Omental fat pad (tissue), 4 donors: ENCODE results near the gene SAMD13. TPM values are rescaled to one million over a fixed set of nuclear protein-coding genes. Genes with fewer than 3 reads are reported as not detected.

Experiments
- ATAC-seq: fragments of 150-250 bp; one replicate; pipeline ENCODE4 v1.9.1; 2016; ENCODE audit warnings: mild to moderate bottlenecking, moderate library complexity; ENCODE audit not compliant: low FRiP score
- DNase-seq: peaks from one replicate; pipeline ENCODE4 v3.0.0-alpha.2; 2019; ENCODE audit warnings: low spot score
- CTCF ChIP-seq, 3 donors: fragments of 450-650 bp; IDR thresholded peaks; one replicate each; pipeline ENCODE4 v1.5.1; 2016 to 2017; ENCODE audit warnings: antibody characterized with exemption in 3 of 3, mild to moderate bottlenecking in 3 of 3, moderate library complexity in 2 of 3
- total RNA-seq, 4 donors: library from RNA; depleted of rRNA; stranded (reverse); fragments of >200 nt; gene quantifications; one replicate each; pipeline ENCODE4 v1.1.0, GENCODE V29; 2016

SAMD13 gene
- total RNA-seq, 4 donors from 2014 or later, result 0.63 to 1.3 (median 0.72) TPM; not detected in 1

DNA sequence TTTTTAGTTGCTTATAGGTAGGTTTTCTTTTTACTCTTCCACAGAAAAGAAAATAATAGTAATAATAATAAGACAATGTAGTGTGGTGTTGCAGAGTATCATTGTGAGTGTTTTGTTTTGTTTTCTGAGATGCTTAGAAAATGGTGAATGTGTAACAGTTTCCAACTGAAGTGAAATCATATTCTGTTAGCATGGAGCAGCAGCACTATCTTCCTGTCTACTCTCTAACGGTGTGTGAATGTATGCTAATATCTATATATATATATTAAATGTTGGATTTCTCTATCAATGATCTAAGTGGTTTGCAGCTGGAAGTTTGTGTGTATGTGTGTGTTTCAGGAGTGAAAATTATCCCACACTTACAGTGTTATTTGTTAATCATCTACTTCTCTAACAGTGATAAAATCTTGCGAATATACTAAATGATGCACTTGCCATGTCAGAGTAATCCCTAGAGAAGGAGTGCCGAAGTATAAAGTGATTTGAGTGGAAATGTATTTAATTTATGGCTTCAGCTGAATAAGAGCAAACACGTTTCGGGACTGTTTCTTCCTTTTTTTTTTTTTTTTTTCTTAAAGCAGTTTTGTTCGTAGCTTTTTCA, 377 bp downstream of the SAMD13 start:
- DNase-seq (no peak), ATAC-seq (no peak)
- TF ChIP-seq CTCF (IDR thresholded peaks at IDR 0.05), result no peak

DNA sequence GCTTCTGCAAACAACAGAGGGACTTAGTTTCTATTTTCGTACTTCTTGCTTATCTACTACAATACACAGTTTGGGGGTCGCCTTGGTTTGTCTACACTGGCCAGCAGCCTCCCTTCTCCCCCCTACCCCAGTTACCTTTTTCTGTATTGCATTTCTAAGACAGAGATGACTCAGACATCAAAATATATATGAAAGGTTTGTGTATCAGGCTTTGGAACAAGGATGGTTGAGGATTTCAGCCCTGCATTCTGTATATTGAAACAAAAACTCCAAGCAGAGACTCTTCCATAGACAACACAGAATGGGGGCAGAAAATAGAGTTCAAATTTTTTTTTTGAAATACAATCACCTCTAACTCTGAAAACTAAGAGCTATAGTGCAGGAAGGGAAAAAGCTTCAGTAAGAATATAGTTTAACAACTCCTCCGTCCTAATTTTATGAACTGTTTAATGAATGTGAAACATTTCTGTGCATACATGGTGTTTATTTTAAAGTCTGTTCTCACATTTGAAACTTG, 1.9 kb downstream of the SAMD13 start:
- DNase-seq (no peak), ATAC-seq (no peak)
- TF ChIP-seq CTCF (IDR thresholded peaks at IDR 0.05), result no peak

- DNase-seq (no peak), ATAC-seq (no peak)
- TF ChIP-seq CTCF (IDR thresholded peaks at IDR 0.05), result no peak
These were observed 5.9 kb downstream of the SAMD13 start for GRCh38 chr1:84307398-84307797.

- DNase-seq (no peak), ATAC-seq (no peak)
- no peak for TF ChIP-seq CTCF (IDR thresholded peaks at IDR 0.05)
These were observed 9.8 kb downstream of the SAMD13 start for GRCh38 chr1:84311296-84311695.

DNA sequence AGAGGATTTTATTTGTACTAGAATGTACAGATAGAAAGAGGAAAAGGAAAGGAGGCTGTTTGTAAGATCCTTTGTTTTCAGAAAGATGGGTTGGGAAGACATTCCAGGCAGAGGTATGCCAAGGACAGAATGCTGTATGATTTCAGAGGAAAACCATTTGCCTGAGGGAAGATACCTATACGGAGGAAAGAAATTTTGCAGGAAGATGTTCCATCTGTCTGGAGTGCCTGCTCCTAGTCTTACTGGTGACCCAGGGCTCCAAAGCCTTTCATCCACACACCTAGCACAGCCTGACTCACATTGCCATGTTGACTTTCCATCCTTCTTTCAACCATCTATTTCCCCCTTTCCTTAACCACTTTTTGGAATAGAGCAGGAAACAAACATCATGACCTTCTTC, 18.2 kb downstream of the SAMD13 start:
- ATAC-seq (no peak), DNase-seq (no peak)
- no peak for TF ChIP-seq CTCF (IDR thresholded peaks at IDR 0.05)

DNA sequence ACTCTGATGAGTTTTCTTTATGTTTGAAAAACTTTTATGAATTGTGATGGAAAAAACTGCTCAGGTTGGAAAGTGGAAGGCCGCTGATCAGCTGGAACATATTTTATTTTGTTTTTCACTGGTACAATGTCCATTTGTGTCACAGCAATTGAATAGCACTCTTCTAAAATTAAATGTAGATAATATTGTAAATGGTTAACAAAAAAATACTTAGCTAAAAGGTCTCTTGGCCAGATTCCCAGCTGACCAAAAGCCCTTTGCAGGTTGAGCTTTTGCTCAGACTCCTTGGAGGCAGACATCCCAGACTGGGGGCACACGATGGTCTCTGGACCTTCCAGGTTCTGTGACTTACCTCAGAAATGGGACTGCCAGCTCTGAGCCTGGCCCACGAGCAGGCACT, 26.3 kb downstream of the SAMD13 start:
- ATAC-seq (no peak), DNase-seq (no peak)
- no peak for TF ChIP-seq CTCF (IDR thresholded peaks at IDR 0.05)
